ENCODE measurements around the gene ZRANB1. TPM values are rescaled to one million over a fixed set of nuclear protein-coding genes. Genes with fewer than 3 reads are reported as not detected.
A peak's percentile ranks its signal among the peaks of the same experiment; 100 is the strongest.
"Not testable (repeated sequence)": the region's sequence is repeated elsewhere in the genome, so short reads cannot be mapped to it uniquely, and the experiment has no call there.

The ZRANB1 gene
- total RNA-seq, 2 donors from 2014 or later, result 17.9 to 28.7 TPM

- TF ChIP-seq CTCF (IDR thresholded peaks at IDR 0.05), result no peak
- no peak for TF ChIP-seq POLR2A (IDR thresholded peaks at IDR 0.05)
- TF ChIP-seq POLR2AphosphoS5 (IDR thresholded peaks at IDR 0.05), result no peak
- H3K4me3 ChIP-seq, result no peak overlapping the region
- DNase-seq (ENCODE audit: low spot score), result no peak
- no peaks in the 10 kb centered on the region for H3K9me3 ChIP-seq
- intact Hi-C loops (cut with DNase I), result no loop called here
- H3K27me3 ChIP-seq (replicated peaks; ENCODE audit: insufficient read depth), result no peaks in the 10 kb centered on the region
- no peaks in the 10 kb centered on the region for H3K36me3 ChIP-seq
- no peaks in the 10 kb centered on the region for H3K4me1 ChIP-seq (replicated peaks)
- peak overlapping the region in 1 of 2 donors; percentile 11 for H3K27ac ChIP-seq
- WGBS, result 46% methylated on average over 1 of the region's 1 CpG
Observed at GRCh38 chr10:124984376-124984775, 42.5 kb downstream of the ZRANB1 start.

GRCh38 chr10:124985162-124985561 is 43.2 kb downstream of the ZRANB1 start:
- 57% methylated on average over 5 of the region's 5 CpGs for WGBS

GRCh38 chr10:124987788-124988187 is 45.9 kb downstream of the ZRANB1 start:
- DNase-seq (ENCODE audit: low spot score), result no peak
- Histone ChIP-seq H3K4me1 (replicated peaks) (peaks cover 1% of the 10 kb centered on the region), H3K36me3 (no peaks in the 10 kb centered on the region), H3K4me3 (no peak overlapping the region), H3K9me3 (no peaks in the 10 kb centered on the region), H3K27ac (no peak overlapping the region), H3K27me3 (replicated peaks; ENCODE audit: insufficient read depth) (no peaks in the 10 kb centered on the region)
- TF ChIP-seq POLR2AphosphoS5 (IDR thresholded peaks at IDR 0.05), result no peak
- TF ChIP-seq POLR2A (IDR thresholded peaks at IDR 0.05), result no peak
- no peak for TF ChIP-seq CTCF (IDR thresholded peaks at IDR 0.05)
- 85% methylated on average over 1 of the region's 1 CpG for WGBS
- intact Hi-C loops (cut with DNase I), result no loop called here

More at GRCh38 chr10:124985162-124985561, 43.2 kb downstream of the ZRANB1 start:
- TF ChIP-seq POLR2AphosphoS5 (IDR thresholded peaks at IDR 0.05) (no peak), CTCF (IDR thresholded peaks at IDR 0.05) (no peak), POLR2A (IDR thresholded peaks at IDR 0.05) (no peak)
- H3K4me3 ChIP-seq, result no peak overlapping the region
- intact Hi-C loops (cut with DNase I), result no loop called here
- no peaks in the 10 kb centered on the region for H3K27me3 ChIP-seq (replicated peaks; ENCODE audit: insufficient read depth)
- no peaks in the 10 kb centered on the region for H3K36me3 ChIP-seq
- DNase-seq (ENCODE audit: low spot score), result no peak
- no peaks in the 10 kb centered on the region for H3K4me1 ChIP-seq (replicated peaks)
- peak overlapping the region in 1 of 2 donors; percentile 11 for H3K27ac ChIP-seq
- H3K9me3 ChIP-seq, result no peaks in the 10 kb centered on the region

- intact Hi-C loops (cut with DNase I); H3K27me3 ChIP-seq (replicated peaks; ENCODE audit: insufficient read depth); H3K27ac ChIP-seq; H3K4me3 ChIP-seq; H3K9me3 ChIP-seq; H3K4me1 ChIP-seq (replicated peaks); H3K36me3 ChIP-seq; DNase-seq (ENCODE audit: low spot score): not testable (repeated sequence)
- 29% methylated on average over 4 of the region's 4 CpGs for WGBS
Observed at GRCh38 chr10:124988753-124989152, 46.8 kb downstream of the ZRANB1 start.

- Histone ChIP-seq H3K27me3 (replicated peaks; ENCODE audit: insufficient read depth) (no peaks in the 10 kb centered on the region), H3K9me3 (no peaks in the 10 kb centered on the region), H3K36me3 (peaks cover 0 to 6% of the 10 kb centered on the region in 2 donors), H3K4me1 (replicated peaks) (peaks cover 4% of the 10 kb centered on the region), H3K4me3 (no peak overlapping the region), H3K27ac (peak overlapping the region in 1 of 2 donors; percentile 43)
- intact Hi-C loops (cut with DNase I), result no loop called here
- no peak for TF ChIP-seq POLR2A (IDR thresholded peaks at IDR 0.05)
- no peak for TF ChIP-seq CTCF (IDR thresholded peaks at IDR 0.05)
- TF ChIP-seq POLR2AphosphoS5 (IDR thresholded peaks at IDR 0.05), result no peak
- WGBS, result 73% methylated on average over 10 of the region's 10 CpGs
- DNase-seq (ENCODE audit: low spot score), result peak; percentile 8
Observed at GRCh38 chr10:124989526-124989925, 47.6 kb downstream of the ZRANB1 start.

Data from prostate gland (tissue), 2 donors.